Measurements from ENCODE around the gene EXOSC3.
A peak's percentile ranks its signal among the peaks of the same experiment; 100 is the strongest.
"Not testable (repeated sequence)": the region's sequence is repeated elsewhere in the genome, so short reads cannot be mapped to it uniquely, and the experiment has no call there.

The EXOSC3 gene

DNA sequence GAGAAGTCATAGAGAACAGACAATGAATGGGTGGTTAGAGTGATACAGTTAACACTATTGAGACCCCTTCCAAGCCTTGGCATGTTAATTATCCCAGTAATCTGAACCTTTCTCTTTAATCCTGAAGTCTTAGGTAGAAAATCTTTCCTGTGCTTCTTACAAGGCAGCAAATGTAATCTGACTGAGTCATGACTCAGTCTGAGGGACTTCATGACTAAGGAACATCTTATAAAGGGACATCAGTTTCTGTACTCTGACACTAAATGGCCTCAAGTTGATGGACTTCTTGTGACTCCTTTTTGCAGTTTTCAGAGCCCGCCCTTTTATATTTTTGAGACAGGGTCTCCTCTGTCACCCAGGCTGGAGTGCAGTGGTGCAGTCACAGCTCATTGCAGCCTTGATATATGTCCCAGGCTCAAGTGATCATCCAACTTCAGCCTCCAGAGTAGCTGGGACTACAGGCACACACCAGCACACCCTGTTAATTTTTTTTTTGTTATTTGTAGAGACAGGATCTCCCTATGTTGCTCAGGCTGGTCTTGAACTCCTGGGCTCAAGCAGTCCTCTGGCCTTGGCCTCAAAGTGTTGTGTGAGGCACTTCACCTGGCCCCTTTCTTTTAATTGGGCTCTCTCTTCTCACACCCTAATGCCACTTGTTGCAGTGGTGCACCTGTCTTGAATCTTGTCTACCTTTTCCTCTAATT lies 9.5 kb downstream of the EXOSC3 start:
- no peak for DNase-seq (ENCODE audit: low read depth, low spot score)

DNA sequence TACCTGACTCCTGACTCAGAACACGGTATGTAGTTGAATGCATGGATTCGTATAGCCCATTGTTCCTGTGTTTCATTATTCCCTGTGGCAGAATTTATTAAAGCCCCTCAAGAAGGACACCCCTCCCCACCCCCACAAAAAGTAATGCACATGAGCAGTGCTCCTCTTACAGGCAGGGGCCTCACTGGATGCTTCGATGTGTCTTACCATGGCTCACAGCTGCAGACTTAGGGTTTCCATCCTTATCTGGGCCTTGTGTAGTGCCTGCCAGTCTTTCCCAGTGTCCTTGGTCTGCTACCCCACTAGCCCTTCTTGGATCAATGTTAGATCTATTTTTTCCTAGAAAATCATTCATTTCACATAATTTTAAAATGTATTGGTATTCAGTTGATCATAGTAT lies 14.9 kb downstream of the EXOSC3 start:
- no peak for DNase-seq (ENCODE audit: low read depth, low spot score)

DNA sequence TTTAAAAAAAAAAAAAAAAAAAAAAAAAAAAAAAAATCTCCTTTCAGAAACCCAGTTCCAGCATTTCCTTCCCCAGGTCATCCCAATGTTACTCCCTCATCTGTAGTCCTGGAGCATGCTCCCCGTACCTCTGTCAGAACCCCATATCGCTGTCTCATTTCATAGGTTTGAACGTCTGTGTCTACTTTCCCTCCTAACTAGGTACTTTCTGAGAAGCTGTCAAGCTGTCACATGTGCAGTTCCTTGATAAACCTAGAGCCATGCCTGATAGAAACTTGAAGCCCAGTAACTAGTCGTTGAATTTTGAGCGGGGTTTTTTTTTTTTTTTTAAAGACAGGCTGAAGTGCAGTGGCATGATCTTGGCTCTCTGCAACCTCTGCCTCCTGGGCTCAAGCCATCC lies 15.6 kb downstream of the EXOSC3 start:
- DNase-seq (ENCODE audit: low read depth, low spot score), result no peak

DNA sequence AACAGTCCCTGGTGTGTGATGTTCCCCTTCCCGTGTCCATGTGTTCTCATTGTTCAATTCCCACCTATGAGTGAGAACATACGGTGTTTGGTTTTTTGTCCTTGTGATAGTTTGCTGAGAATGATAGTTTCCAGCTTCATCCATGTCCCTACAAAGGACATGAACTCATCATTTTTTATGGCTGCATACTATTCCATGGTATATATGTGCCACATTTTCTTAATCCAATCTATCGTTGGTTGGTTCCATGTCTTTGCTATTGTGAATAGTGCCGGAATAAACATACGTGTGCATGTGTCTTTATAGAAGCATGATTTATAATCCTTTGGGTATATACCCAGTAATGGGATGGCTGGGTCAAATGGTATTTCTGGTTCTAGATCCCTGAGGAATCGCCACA lies 19.6 kb downstream of the EXOSC3 start:
- not testable (repeated sequence) for DNase-seq (ENCODE audit: low read depth, low spot score)

DNA sequence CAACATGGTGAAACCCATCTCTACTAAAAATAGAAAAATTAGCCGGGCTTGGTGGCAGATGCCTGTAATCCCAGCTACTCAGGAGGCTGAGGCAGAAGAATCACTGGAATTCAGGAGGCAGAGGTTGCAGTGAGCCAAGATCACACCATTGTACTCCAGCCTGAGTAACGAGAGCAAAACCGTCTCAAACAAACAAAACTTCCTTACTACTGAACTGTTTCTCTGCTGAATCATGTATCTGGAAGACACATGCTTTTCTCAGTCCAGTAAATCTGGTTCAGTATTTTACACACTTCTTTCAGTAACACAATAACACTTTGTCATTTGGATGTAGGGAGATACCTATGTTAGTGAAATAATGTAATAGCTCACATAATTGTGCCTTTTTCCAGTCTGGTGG lies 23.4 kb downstream of the EXOSC3 start:
- DNase-seq (ENCODE audit: low read depth, low spot score), result no peak

DNA sequence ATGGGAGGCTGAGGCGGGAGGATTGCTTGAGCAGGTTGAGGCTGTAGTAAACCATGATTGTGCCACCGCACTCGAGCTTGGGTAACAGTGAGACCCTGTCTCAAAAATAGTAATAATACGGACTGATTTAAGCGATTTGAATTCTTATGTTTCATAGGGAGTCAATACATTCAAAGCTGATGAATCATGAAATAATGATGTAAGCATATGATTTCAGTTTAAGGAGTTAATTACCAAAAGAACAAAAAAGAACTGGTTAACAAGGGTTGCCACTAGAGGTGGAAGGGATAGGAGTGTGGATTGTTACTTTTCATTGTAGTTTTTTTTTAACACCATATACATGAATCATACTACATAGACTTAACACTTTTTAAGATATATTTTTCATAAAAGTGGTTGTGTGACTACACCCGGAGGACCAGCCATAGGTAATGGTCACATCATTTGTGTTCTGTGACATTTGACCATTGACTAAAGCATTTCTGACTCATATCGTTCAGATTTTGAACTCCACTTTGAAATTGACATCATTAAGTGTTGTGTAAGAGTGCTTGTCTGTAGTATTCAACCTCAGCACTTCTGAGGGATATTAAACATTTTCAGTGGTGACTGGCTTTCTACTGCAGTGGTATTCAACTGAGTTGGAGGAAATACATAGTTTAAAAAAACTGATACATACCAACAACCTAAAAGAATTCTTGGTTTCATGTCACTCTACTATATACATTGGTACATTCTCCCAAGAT lies 24.3 kb downstream of the EXOSC3 start:
- DNase-seq (ENCODE audit: low read depth, low spot score), result no peak

DNA sequence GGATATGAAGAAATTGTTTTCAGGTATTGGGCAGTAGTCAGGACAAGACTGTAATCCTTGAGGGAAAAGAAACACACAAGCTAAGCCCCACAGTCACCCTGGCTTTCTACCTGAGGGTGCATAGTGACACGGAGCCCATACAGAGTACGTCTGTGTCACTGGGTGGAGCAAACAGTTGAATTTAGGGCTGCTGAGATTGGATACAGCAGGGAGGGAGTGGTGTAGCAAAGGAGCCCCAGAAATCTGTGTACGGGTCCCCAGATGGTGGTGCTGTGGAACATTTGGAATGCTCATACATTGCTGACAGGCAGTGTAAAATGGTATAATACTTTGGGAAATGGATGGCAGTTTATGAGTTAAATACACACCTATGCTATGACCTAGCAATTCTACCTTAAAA lies 26.1 kb downstream of the EXOSC3 start:
- DNase-seq (ENCODE audit: low read depth, low spot score), result no peak

DNA sequence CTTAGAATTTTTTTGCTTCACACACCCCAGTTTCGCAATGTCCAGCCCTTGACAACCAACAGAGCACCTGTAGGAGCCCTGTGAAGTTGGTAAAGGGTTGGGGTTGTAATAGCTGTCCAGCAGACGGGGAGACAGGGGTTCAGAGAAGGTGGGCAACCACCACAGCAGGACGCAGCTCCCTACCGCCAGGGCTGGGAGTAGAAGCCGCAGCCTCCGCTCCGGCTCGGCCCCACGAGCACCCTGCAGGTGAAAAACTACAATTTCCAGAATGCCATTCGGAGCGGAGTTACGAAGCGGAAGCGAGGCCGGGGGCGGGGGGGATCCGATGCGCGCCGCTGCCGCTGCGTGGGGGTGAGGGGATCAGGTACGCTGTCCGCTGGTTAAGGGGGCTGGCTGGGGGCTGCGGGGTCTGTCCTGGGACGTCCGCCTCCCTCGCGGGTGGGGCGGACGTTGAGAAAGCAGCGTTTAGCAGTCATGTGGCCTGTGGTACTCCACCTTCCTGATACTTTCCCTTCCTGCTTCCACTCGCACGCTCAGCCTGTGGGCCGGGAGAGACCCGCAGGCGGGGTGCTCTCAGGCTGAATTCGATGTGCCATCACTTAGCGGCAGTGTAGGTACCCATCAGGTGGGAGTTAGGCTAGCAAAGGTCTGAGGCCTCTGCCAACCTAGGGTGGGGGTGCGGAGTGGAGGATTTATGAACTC lies 31.2 kb downstream of the EXOSC3 start, which contains the start of gene TRMT10B:
TSS of gene TRMT10B (plus strand) at position 317 of the 702 bp plus-strand sequence. CDS start 8,127 bp downstream, outside the sequence.
- DNase-seq (ENCODE audit: low read depth, low spot score), result peak; percentile 25

DNA sequence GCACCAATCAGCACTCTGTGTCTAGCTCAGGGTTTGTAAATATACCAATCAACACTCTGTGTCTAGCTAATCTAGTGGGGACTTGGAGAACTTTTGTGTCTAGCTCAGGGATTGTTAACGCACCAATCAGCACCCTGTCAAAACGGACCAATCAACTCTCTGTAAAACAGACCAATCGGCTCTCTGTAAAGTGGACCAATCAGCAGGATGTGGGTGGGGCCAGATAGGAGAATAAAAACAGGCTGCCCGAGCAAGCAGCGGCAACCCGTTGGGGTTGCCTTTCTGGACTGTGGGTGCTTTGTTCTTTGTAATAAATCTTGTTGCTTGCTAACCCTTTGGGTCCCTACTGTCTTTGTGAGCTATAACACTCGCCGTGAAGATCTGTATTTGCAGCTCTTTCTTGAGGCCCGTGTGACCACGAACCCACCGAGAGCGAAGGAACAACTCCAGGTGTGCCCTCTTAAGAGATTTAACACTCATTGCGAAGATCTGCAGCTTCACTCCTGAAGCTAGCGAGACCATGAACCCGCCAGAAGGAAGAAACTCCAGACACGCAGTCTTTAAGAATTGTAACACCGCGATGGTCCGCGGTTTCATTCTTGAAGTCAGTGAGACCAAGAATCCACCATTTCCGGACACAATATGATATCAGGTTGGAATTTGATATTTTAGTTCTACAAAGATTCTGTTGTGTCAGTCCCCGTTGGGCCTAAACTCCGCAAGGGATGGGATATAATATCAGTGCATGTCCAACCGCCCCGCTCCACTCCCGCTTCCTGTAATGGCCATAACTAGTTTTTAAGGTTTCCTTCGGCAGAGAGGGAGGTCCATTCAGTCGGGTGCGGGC lies 32.0 kb downstream of the EXOSC3 start:
- no peak for DNase-seq (ENCODE audit: low read depth, low spot score)

DNA sequence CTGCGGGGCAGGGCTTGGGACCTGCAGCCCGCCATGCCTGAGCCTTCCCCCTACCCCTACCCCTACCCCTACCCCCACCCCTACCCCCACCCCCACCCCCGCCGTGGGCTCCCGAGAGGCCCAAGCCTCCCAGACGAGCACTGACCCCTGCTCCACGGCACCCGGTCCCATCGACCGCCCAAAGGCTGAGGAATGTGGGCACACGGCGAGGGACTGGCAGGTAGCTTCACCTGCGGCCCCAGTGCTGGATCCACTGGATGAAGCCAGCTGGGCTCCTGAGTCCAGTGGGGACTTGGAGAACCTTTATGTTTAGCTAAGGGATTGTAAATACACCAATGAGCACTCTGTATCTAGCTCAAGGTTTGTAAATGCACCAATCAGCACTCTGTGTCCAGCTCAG lies 32.8 kb downstream of the EXOSC3 start:
- not testable (repeated sequence) for DNase-seq (ENCODE audit: low read depth, low spot score)

DNA sequence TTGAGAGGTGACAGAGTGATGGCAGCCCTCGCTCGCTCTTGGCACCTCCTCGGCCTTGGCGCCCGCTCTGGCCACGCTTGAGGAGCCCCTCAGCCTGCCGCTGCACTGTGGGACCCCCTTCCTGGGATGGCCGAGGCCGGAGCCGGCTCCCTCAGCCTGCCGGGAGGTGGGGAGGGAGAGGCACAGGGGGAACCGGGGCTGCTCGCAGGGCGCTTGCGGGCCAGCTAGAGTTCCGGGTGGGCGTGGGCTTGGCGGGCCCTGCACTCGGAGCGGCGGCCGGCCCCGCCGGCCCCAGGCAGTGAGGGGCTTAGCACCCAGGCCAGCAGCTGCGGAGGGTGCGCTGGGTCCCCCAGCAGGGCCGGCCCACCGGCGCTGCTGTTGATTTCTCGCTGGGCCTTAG lies 33.2 kb downstream of the EXOSC3 start:
- not testable (repeated sequence) for DNase-seq (ENCODE audit: low read depth, low spot score)

DNA sequence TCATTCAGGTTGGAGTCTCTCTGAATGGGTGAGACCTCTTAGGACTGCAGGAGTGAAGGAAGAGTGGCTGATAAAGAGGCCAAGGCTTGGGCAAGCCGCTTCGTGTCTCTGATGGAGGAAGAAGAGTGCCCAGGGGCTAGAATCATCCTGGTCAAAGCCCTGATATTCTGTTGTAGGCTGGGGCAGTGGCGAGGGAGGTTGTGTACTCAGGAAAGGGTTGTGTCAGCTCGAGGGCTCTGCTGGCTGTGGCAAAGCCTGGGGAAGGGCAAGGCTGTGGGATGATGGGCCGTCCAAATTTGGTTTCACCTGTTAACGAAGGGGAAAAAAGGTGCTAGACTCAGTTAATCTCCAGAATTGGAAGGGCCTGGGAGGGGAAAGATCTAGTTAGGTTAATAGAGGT lies 33.7 kb downstream of the EXOSC3 start:
- no peak for DNase-seq (ENCODE audit: low read depth, low spot score)

DNA sequence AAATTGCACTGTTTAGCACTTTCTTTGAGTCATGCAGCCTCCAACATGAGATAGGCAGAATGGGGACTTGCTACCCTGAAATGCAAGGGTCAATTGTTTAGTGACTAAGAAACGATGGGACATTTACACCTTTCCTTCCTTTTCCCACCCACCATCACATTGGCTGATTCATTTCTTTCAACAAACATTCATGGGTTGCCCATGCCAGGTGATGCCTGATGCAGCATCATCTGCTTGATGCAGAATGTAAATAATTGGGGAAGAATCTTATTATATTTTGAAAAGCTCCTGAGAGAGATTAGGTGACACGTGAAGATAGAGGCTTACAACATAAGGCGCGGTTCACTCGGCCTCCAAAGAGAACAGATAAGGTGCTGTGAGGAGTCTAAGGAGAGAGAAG lies 35.7 kb downstream of the EXOSC3 start:
- no peak for DNase-seq (ENCODE audit: low read depth, low spot score)

DNA sequence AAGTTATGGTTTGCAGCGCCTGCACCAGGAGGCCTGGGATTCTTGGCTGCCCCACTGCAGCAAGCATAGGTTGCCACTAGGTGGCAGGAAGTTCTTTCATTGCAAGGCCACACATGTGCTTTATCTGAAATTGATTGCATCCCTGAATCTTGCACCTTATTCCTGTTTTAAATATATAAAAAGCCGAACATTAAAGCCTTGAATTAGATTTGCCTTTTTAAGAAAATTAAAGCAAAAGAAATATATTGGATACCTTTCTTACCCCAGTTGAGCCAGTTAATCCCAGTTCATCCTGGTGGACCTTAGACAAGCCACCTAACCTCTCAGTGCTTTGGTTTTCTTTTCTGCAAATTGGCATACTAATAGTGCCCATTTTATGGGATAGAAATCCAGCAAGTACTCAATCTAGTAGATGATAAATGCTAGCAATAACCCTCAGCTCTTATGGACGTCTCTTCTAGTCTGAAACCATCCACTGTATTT lies 37.6 kb downstream of the EXOSC3 start:
- no peak for DNase-seq (ENCODE audit: low read depth, low spot score)

DNA sequence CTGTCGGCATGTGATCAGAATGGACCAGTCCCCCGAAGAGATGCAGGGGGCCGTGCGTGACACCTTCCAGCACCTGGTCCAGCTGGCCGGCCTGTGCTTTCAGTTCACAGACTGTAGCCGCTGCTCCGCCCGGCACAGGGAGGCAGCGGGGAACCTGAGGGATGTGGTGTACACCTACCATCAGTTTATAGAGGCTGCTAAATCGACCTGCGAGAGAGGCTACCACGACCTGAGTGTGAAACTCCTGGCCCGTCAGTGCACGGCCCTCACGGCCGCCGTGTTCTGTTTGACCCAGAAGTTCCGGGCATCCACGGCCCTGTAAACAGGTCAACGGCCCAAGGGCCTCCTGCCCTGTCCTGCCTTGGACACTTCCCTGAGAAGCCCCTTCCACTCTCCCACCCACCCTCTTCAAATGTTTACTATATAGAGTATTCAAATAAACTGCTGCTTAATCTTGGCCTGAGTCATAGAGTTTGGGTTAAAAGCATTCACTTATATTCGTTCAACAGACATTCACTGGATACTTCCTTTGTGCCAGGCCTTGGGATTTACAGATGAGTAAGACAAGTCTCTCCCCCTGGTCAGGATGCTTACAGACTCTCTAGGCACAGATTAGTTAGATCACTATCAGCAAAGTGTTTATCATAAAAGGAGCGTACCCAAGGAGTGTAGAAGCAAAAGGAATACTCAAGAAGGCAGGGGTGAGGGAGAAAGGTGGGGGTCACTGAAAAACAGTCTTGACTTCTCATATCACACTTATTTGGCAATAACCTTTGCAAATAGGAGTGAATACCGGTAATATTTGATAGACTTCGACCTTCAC lies 38.2 kb downstream of the EXOSC3 start:
- DNase-seq (ENCODE audit: low read depth, low spot score), result no peak

DNA sequence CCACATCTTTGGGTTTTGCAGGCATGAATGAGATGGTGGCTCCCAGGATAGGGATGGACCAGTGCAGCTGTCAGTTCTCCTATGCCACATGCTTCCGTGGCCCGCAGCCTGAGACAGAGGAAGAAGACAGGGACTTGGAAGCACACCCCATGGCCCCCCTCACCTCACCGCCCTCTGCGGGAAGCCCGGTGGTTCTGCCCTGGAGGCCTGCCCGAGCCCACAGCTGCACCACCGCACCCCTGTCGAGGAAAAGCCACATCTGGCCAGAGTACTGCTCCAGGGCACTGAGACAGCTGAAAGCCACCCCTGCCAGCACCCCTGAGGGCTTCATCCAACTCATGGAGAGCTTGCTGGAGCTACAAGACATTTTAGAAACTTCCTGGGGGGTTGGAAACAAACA lies 38.9 kb downstream of the EXOSC3 start:
- DNase-seq (ENCODE audit: low read depth, low spot score), result no peak

DNA sequence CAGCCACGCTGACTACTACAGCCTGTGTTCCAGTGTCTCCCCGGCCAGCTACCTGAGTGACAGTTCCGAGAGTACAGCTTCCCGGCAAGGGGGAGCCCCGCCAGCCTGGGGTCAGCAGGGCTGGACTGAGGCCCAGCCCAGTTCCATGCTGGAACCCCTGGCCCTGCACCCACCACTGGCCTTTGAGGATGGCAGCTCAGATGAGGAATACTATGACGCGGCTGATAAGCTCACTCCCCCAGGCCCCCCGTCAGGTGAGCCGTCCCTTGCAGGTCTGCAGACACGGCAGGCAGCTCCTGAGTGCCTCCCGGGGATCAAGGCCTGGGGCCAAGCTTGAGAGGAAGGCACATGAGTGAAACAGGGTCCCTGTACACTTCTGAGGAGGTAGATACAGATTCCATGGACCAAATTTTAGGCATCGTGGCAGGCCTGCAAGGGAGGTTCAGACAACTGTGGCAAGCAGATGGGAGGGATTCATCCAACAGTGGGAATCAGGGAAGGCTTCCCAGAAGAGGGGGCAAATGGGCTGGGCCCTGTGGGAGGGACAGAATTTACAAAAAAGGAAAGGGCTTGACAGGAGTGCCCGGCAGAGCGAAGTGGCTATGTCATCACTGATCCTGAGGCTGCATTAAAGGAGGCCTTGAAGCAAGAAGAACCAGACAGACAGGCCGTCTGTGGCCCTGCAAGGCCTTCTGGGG lies 44.1 kb downstream of the EXOSC3 start:
- no peak for DNase-seq (ENCODE audit: low read depth, low spot score)

DNA sequence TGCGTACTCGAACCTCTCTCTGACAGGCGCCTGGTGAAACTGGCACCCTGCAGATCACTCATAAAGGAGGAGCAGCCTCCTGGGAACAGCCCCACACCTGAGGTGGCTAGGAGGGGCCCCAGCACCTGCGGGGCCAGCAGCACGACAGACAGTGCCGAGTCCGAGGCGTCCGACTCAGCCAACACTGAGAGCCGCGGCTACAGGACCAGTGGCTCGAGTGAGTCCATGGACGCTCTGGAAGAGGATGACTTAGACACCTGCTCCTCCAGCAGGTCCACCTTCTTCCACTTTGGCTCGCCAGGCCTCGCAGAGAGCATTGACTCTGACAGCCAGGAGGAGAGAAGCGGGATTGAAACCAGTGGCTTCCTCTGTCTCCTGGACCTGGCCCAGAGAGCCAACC lies 44.7 kb downstream of the EXOSC3 start:
- DNase-seq (ENCODE audit: low read depth, low spot score), result no peak

DNA sequence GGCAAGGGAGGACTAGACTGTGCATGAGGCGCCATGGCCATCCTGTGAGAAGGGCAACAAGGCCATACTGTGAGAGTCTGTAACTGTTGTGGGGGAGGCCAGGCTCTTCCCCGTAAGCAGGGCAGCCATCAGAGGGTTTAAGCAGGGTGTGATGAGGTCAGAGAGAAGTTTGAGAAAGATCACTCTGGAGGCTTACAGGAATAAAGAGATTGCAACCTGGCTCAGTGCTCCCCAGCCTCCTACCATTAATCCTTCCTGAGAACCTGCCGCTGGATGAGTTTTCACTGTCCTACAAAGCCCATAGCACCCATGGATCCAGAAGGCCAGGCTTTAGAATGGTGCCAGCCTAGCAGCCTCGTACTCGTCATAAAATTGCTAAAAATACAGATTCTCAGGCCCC lies 45.6 kb downstream of the EXOSC3 start:
- DNase-seq (ENCODE audit: low read depth, low spot score), result no peak

DNA sequence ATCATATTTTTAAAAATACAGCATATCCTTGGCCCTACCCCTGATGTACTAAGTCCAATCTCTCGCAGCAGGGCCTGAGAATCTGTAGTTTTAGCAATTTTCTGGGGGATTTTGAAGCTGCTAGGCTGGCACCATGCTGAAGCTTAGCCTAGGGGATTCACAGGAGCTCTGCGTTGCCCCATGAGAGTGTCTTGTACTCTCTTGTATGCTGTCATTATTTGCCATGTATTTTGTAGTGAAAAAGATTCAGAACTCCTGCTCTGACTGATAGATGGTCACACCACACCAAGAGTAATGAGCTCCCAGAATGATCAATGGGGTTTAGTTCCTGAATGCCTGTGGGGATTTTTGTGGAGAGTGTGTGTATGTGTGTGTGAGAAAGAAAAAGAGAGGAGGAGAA lies 51.9 kb downstream of the EXOSC3 start:
- no peak for DNase-seq (ENCODE audit: low read depth, low spot score)

Measured in brain pericyte (primary cell).